ENCODE results near the gene TMCC1.

Gene TMCC1

DNA sequence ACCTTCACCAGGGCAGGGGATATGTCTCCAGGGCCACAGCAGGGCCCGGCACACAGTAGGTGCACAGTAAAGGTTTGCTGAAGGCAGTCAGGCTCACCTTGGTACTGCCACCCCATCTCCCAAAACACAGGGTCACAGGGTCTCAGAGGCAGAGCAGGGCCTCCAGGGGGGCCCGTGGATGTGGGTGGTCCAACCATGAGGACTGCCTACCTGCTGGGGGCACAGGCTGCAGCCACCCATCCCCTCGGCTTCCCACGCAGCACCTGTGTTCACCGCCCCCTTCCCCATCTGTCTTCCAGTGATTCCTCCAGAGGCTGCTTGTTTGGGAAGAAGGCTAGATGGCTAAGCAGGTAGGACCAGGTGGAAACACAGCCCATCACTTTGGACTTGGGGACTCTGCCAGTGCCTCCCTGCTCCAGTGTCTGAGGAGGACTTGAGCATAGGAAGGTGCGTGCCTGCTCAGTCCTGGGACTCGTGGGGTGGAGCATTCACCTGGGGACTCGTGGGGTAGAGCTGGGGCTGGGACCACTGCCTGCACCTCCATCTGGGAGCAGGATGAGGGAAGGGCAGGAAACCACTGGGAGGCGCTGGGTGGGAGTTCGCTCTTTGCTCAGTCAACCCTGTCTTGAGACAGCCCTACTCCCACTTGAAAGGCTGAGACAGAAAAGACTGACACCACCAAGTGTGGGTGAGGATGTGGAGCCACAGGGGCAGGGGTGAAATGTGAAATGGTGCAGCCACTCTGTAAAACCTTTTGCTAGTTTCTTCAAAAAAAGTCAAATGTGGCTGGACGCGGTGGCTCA is 268.2 kb downstream of the TMCC1 start:
- TF ChIP-seq, protein P1, sequence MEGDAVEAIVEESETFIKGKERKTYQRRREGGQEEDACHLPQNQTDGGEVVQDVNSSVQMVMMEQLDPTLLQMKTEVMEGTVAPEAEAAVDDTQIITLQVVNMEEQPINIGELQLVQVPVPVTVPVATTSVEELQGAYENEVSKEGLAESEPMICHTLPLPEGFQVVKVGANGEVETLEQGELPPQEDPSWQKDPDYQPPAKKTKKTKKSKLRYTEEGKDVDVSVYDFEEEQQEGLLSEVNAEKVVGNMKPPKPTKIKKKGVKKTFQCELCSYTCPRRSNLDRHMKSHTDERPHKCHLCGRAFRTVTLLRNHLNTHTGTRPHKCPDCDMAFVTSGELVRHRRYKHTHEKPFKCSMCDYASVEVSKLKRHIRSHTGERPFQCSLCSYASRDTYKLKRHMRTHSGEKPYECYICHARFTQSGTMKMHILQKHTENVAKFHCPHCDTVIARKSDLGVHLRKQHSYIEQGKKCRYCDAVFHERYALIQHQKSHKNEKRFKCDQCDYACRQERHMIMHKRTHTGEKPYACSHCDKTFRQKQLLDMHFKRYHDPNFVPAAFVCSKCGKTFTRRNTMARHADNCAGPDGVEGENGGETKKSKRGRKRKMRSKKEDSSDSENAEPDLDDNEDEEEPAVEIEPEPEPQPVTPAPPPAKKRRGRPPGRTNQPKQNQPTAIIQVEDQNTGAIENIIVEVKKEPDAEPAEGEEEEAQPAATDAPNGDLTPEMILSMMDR (IDR thresholded peaks at IDR 0.05; ENCODE audit: low read depth, low read length) = peak; percentile 75
- no peaks in the 10 kb centered on the region for H3K9me3 ChIP-seq (ENCODE audit: severe bottlenecking)
- no peak overlapping the region for H3K4me3 ChIP-seq (ENCODE audit: low read depth, low read length)
- no peaks in the 10 kb centered on the region for H3K27me3 ChIP-seq (ENCODE audit: insufficient read depth, low read depth, severe bottlenecking)
- H3K27ac ChIP-seq = peak overlapping the region; percentile 53
- DNase-seq = peak; percentile 43
- no peaks in the 10 kb centered on the region for H3K36me3 ChIP-seq

DNA sequence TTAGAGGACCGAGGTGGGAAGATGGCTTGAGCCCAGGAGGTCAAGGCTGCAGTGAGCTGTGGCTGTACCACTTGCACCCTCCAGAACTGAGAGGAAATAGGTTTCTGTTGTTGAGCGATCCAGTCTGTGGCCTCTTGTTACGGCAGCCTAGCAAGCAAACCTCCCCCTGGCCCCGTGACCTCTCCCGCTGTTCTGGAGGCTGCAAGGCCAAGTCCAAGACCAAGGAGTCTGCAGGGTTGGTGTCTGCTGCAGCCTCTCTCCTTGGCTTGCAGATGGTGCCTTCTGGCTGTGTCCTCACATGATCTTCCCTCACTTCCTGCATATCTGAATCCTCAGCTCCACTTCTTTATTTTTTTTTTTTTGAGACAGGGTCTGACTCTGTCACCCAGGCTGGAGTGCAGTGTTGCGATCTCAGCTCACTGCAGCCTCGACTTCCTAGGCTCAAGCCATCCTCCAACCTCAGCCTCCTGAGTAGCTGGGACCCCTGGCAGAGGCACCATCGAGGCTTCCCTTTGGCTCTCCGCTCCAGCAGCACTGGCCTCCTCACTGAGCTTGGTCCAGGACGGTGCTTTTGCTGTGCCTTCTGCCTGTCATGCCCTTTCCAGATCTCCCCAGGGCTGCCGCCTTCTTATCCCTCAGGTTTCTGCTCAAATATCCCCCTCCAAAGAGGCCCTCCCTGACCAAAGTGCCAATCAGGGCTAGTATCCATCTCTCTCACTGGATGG is 269.0 kb downstream of the TMCC1 start:
- H3K27ac ChIP-seq = no peak overlapping the region

DNA sequence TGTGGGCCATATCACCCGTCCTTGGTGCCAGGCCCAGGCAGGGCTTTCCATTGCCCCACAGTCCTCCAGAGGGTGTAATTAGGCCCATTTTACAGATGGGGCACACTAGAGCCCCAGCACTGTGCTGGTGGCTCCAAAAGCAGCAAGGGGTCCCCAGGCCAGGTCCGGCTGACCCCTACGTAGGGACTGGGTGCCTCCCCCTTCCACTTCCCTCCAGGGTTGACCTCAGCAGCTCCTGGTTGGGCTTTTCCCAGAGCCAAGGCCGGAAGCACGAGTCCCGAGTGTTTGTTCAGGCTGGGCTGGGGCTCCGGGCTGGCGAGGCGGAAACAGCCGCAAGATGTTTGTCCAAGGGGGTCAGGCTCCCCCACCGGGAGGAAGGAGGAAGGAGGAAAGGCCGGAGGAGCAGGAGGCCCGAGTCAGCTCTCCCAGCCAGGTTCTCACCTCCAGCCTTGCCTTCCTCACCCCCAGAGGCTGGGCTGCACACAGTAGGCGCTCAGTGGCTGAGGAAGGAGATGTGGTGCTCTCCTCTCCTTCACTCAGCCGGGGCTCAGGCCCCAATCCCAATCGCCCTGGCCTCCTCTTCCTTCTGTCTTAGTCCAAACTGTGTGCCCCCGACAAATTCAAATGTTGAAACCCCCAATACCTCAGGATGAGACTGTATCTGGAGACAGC is 269.9 kb downstream of the TMCC1 start:
- Histone ChIP-seq H3K4me3 (ENCODE audit: low read depth, low read length) (no peak overlapping the region), H3K27ac (no peak overlapping the region), H3K9me3 (ENCODE audit: severe bottlenecking) (no peaks in the 10 kb centered on the region), H3K36me3 (no peaks in the 10 kb centered on the region), H3K27me3 (ENCODE audit: insufficient read depth, low read depth, severe bottlenecking) (no peaks in the 10 kb centered on the region)
- DNase-seq = no peak
- TF ChIP-seq, protein P1 (IDR thresholded peaks at IDR 0.05; ENCODE audit: low read depth, low read length) = no peak

More for the DNA sequence above, 269.0 kb downstream of the TMCC1 start:
- no peaks in the 10 kb centered on the region for H3K36me3 ChIP-seq
- no peak for DNase-seq
- no peaks in the 10 kb centered on the region for H3K9me3 ChIP-seq (ENCODE audit: severe bottlenecking)
- H3K27me3 ChIP-seq (ENCODE audit: insufficient read depth, low read depth, severe bottlenecking) = no peaks in the 10 kb centered on the region
- H3K4me3 ChIP-seq (ENCODE audit: low read depth, low read length) = no peak overlapping the region
- TF ChIP-seq, protein P1 (IDR thresholded peaks at IDR 0.05; ENCODE audit: low read depth, low read length) = no peak

DNA sequence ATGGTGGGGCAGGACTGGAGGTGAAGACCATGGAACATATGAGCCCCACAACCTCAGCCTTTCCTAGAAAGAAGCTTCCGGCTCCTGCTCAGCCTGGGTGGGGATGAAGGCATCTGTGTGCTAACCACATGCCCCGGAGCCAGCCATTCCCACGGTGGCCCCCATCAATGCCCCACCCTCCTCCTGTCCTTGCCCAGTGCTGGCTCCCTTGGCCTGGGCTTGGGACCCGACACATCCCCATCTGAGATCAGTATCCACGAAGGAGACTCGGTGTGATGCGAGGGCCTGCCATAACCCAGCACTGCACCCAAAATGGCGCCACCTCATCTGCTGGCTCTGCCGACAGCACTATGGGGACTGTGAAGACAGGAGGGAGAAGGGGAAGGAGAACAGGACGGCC is 270.6 kb downstream of the TMCC1 start:
- Histone ChIP-seq H3K27me3 (ENCODE audit: insufficient read depth, low read depth, severe bottlenecking) (no peaks in the 10 kb centered on the region), H3K9me3 (ENCODE audit: severe bottlenecking) (no peaks in the 10 kb centered on the region), H3K27ac (no peak overlapping the region), H3K36me3 (no peaks in the 10 kb centered on the region), H3K4me3 (ENCODE audit: low read depth, low read length) (no peak overlapping the region)
- no peak for DNase-seq
- TF ChIP-seq, protein P1 (IDR thresholded peaks at IDR 0.05; ENCODE audit: low read depth, low read length) = no peak

DNA sequence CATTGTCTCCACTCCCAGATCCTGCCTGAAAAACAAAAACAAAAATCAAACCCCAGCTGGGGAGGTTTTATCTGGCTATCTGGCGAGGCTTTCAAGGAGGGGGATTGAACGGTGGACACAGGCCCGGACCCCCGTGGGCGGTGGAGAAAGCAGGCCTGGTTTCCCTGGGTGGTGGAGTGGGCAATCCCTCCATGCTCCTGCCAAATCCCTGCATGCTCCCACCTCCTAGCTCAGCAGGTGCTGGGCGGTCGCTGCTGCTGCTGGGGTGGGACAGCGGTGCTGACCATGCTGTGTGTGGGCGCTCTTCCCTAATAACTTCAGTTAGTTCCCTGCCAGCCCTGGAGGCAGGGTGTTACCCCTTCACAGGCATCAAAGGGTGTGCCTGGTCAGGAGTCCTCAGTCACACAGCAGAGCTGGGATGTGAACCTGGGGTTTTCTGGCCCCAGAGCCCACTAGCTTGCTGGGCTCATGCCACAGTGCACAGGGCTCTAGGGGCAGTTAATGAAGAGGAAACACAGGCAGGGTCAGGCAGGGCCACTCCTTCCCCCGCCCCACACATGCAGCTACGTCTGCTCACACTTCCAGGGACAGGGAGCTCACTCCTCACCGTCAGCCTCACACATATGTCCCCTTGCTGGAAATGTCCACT is 271.2 kb downstream of the TMCC1 start:
- TF ChIP-seq, protein P1 (IDR thresholded peaks at IDR 0.05; ENCODE audit: low read depth, low read length) = no peak
- H3K27me3 ChIP-seq (ENCODE audit: insufficient read depth, low read depth, severe bottlenecking) = no peaks in the 10 kb centered on the region
- H3K9me3 ChIP-seq (ENCODE audit: severe bottlenecking) = no peaks in the 10 kb centered on the region
- no peak overlapping the region for H3K4me3 ChIP-seq (ENCODE audit: low read depth, low read length)
- H3K27ac ChIP-seq = no peak overlapping the region
- DNase-seq = no peak
- H3K36me3 ChIP-seq = no peaks in the 10 kb centered on the region
